ENCODE data around the gene NFYA.
A peak's percentile ranks its signal among the peaks of the same experiment; 100 is the strongest.

NFYA gene

DNA sequence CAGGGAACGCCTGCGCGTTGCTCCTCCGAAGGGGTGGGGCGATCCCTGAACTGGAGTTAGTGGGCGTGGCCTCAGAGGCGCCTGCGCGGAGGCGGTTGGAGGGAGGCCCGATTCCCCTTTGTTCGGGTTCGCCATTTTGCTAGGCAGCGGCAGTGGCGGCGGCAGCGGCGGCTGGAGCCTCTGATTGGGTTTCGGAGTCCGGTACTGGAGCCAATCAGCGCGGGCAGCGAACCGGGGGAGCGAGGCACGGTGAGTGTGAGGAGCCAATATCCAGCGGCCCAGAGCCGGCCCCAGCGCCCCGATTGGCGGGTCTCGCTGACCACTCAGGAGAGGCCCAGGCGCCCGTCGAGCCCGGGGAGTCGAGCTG, at the start of gene NFYA:
Gene NFYA (plus strand): TSS at position 139 of the 367 bp plus-strand sequence. CDS start 6,116 bp downstream, outside the sequence.
- H3K4me1 Mint-ChIP-seq (ENCODE audit: low read depth): peaks cover 56% of the 10 kb centered on the region
- H3K36me3 Mint-ChIP-seq (ENCODE audit: low read depth): peaks cover 79% of the 10 kb centered on the region

GRCh38 chr6:41023114-41023513, 49.7 kb upstream of the NFYA start:
- Mint-ChIP-seq H3K9me3 (no peaks in the 10 kb centered on the region), H3K27me3 (no peaks in the 10 kb centered on the region), H3K36me3 (ENCODE audit: low read depth) (no peaks in the 10 kb centered on the region), H3K4me3 (no peak overlapping the region), H3K27ac (no peak overlapping the region), H3K4me1 (ENCODE audit: low read depth) (peaks cover 10% of the 10 kb centered on the region)
- no peak for DNase-seq

More for the DNA sequence above, at the start of gene NFYA:
- Mint-ChIP-seq H3K27ac (peak within 1 kb of the TSS; percentile 99), H3K4me3 (peak within 1 kb of the TSS; percentile 93), H3K9me3 (no peaks in the 10 kb centered on the region), H3K27me3 (no peaks in the 10 kb centered on the region)
- DNase-seq: peak; percentile 100

GRCh38 chr6:41025966-41026530, 46.7 kb upstream of the NFYA start:
- no peak for DNase-seq
- no peaks in the 10 kb centered on the region for H3K27me3 Mint-ChIP-seq
- H3K4me3 Mint-ChIP-seq: no peak overlapping the region
- H3K4me1 Mint-ChIP-seq (ENCODE audit: low read depth): peaks cover 20% of the 10 kb centered on the region
- no peaks in the 10 kb centered on the region for H3K36me3 Mint-ChIP-seq (ENCODE audit: low read depth)
- no peak overlapping the region for H3K27ac Mint-ChIP-seq
- H3K9me3 Mint-ChIP-seq: no peaks in the 10 kb centered on the region

GRCh38 chr6:41027241-41027640, 45.5 kb upstream of the NFYA start:
- no peaks in the 10 kb centered on the region for H3K36me3 Mint-ChIP-seq (ENCODE audit: low read depth)
- peaks cover 20% of the 10 kb centered on the region for H3K4me1 Mint-ChIP-seq (ENCODE audit: low read depth)
- H3K27me3 Mint-ChIP-seq: no peaks in the 10 kb centered on the region
- peak overlapping the region; percentile 80 for H3K4me3 Mint-ChIP-seq
- H3K27ac Mint-ChIP-seq: peak overlapping the region; percentile 74
- H3K9me3 Mint-ChIP-seq: no peaks in the 10 kb centered on the region
- DNase-seq: no peak

DNA sequence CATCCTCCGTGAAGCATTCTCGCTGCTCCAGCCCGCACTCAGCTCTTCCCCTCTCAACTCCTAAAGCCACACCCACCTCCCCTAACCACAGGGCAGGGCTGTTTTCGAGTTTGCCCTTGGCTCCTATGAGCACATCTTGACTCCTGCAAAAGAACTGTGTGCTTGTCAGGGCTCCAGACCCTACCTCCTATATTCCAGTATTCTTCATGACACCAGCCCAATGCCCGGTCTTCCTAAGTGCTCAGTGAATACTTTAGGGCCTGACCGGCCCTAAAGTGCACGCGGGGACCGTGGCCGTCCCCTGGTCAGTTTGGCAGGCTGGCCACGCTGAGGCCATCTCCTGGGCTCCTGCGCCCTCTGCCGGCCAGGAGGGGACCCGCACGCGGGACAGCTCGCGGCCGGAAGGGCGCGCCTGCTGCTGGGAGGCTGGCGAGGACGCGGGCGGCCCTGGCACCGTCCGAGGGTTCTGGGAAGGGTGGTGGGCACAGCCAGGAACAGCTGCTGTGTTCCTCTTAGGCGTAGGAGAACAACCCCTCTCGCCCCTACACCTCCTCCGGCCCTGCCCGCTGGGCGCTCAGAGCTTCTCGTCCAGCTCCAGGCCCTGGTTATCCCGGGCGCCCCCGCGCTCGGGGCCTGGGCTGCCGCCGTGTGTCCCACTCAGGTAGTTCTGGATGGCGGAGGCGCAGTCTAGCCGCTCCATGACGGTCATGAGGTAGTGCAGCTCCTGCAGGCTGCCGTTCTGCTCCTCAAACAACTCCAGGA, 44.8 kb upstream of the NFYA start:
- DNase-seq: peak; percentile 89
- H3K4me1 Mint-ChIP-seq (ENCODE audit: low read depth): peaks cover 20% of the 10 kb centered on the region
- peak overlapping the region; percentile 80 for H3K4me3 Mint-ChIP-seq
- H3K36me3 Mint-ChIP-seq (ENCODE audit: low read depth): no peaks in the 10 kb centered on the region
- peak overlapping the region; percentile 74 for H3K27ac Mint-ChIP-seq
- H3K27me3 Mint-ChIP-seq: no peaks in the 10 kb centered on the region
- no peaks in the 10 kb centered on the region for H3K9me3 Mint-ChIP-seq

GRCh38 chr6:41028561-41029412, 44.0 kb upstream of the NFYA start:
- no peaks in the 10 kb centered on the region for H3K36me3 Mint-ChIP-seq (ENCODE audit: low read depth)
- peaks cover 20% of the 10 kb centered on the region for H3K4me1 Mint-ChIP-seq (ENCODE audit: low read depth)
- no peaks in the 10 kb centered on the region for H3K27me3 Mint-ChIP-seq
- peak overlapping the region; percentile 39 for H3K27ac Mint-ChIP-seq
- no peaks in the 10 kb centered on the region for H3K9me3 Mint-ChIP-seq
- no peak for DNase-seq
- H3K4me3 Mint-ChIP-seq: peak overlapping the region; percentile 80

GRCh38 chr6:41032830-41033229, 39.9 kb upstream of the NFYA start:
- Mint-ChIP-seq H3K27me3 (no peaks in the 10 kb centered on the region), H3K27ac (no peak overlapping the region), H3K4me3 (no peak overlapping the region), H3K4me1 (ENCODE audit: low read depth) (peaks cover 11% of the 10 kb centered on the region), H3K36me3 (ENCODE audit: low read depth) (peaks cover 1% of the 10 kb centered on the region), H3K9me3 (no peaks in the 10 kb centered on the region)
- no peak for DNase-seq

GRCh38 chr6:41033776-41034175, 39.0 kb upstream of the NFYA start:
- no peak for DNase-seq
- Mint-ChIP-seq H3K36me3 (ENCODE audit: low read depth) (peaks cover 1% of the 10 kb centered on the region), H3K9me3 (no peaks in the 10 kb centered on the region), H3K4me3 (no peak overlapping the region), H3K4me1 (ENCODE audit: low read depth) (peaks cover 6% of the 10 kb centered on the region), H3K27ac (no peak overlapping the region), H3K27me3 (no peaks in the 10 kb centered on the region)

GRCh38 chr6:41036186-41036585, 36.6 kb upstream of the NFYA start:
- Mint-ChIP-seq H3K36me3 (ENCODE audit: low read depth) (peaks cover 1% of the 10 kb centered on the region), H3K27me3 (no peaks in the 10 kb centered on the region), H3K4me3 (no peak overlapping the region), H3K9me3 (no peaks in the 10 kb centered on the region), H3K27ac (no peak overlapping the region), H3K4me1 (ENCODE audit: low read depth) (peaks cover 10% of the 10 kb centered on the region)
- no peak for DNase-seq

DNA sequence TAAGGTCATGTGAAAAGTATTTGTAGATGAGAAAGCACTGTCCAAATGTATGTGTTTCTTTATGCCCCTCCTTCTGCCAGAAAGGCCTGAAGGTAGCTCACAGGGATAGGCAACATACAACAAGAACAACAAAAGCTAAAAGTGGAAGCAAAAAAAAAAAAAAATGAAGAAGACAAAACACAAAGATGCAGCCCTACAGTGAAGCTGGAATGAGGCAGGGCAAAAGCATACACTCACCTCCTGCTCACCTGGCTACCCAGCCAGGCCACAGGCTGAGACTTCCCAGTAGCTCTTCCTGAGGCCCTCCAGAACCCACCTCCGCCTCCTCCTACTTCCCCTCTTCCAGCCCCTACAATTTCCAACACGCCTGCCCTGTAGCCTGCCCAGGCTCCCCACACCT, 36.2 kb upstream of the NFYA start:
- DNase-seq: no peak
- H3K36me3 Mint-ChIP-seq (ENCODE audit: low read depth): peaks cover 1% of the 10 kb centered on the region
- no peaks in the 10 kb centered on the region for H3K9me3 Mint-ChIP-seq
- H3K27ac Mint-ChIP-seq: no peak overlapping the region
- no peaks in the 10 kb centered on the region for H3K27me3 Mint-ChIP-seq
- H3K4me1 Mint-ChIP-seq (ENCODE audit: low read depth): peaks cover 10% of the 10 kb centered on the region
- H3K4me3 Mint-ChIP-seq: no peak overlapping the region

- Mint-ChIP-seq H3K27ac (no peak overlapping the region), H3K27me3 (no peaks in the 10 kb centered on the region), H3K36me3 (ENCODE audit: low read depth) (peaks cover 6% of the 10 kb centered on the region), H3K9me3 (no peaks in the 10 kb centered on the region), H3K4me1 (ENCODE audit: low read depth) (peaks cover 10% of the 10 kb centered on the region), H3K4me3 (no peak overlapping the region)
- no peak for DNase-seq
Observed at GRCh38 chr6:41037107-41037900, 35.5 kb upstream of the NFYA start.

GRCh38 chr6:41038205-41038604, 34.6 kb upstream of the NFYA start:
- DNase-seq: no peak
- H3K27ac Mint-ChIP-seq: no peak overlapping the region
- H3K9me3 Mint-ChIP-seq: no peaks in the 10 kb centered on the region
- H3K4me3 Mint-ChIP-seq: no peak overlapping the region
- H3K36me3 Mint-ChIP-seq (ENCODE audit: low read depth): peaks cover 9% of the 10 kb centered on the region
- peaks cover 10% of the 10 kb centered on the region for H3K4me1 Mint-ChIP-seq (ENCODE audit: low read depth)
- H3K27me3 Mint-ChIP-seq: no peaks in the 10 kb centered on the region

GRCh38 chr6:41039060-41039998, 33.4 kb upstream of the NFYA start, which contains the start of gene UNC5CL:
Gene UNC5CL, minus strand, starts transcription at chr6:41039221. Its CDS starts 4,147 bp downstream, at chr6:41035074.
- Mint-ChIP-seq H3K36me3 (ENCODE audit: low read depth) (peaks cover 8% of the 10 kb centered on the region), H3K4me1 (ENCODE audit: low read depth) (peaks cover 10% of the 10 kb centered on the region), H3K4me3 (no peak within 1 kb of the TSS), H3K27ac (no peak within 1 kb of the TSS), H3K9me3 (no peaks in the 10 kb centered on the region), H3K27me3 (no peaks in the 10 kb centered on the region)
- DNase-seq: peak; percentile 63

All from activated T-cell treated with anti-CD3 and anti-CD28 coated beads, Interleukin-2, amount 50 U/mL, for 24 hours (primary cell).